Ovary (tissue), 9 donors: Measurements from ENCODE around the gene SIX5. TPM values are rescaled to one million over a fixed set of nuclear protein-coding genes. Genes with fewer than 3 reads are reported as not detected.
A peak's percentile ranks its signal among the peaks of the same experiment; 100 is the strongest.

Source experiments
- DNase-seq, 5 donors: peaks; one replicate each; pipeline ENCODE4 v3.0.0-alpha.2; 2019 to 2020
- H3K27ac ChIP-seq, 2 donors: fragments of 200-600 bp; one replicate each; pipeline versions ENCODE4 v1.5.1 to v1.8.0; 2019 to 2022
- H3K27me3 ChIP-seq: fragments of 200-600 bp; one replicate; pipeline ENCODE4 v1.8.0; 2022
- H3K36me3 ChIP-seq: fragments of 200-600 bp; sonication (generic); one replicate; pipeline ENCODE4 v1.5.1; 2019
- H3K4me1 ChIP-seq: one replicate; pipeline ENCODE4 v1.8.1; 2013; ENCODE audit warnings: mild to moderate bottlenecking, moderate library complexity; ENCODE audit not compliant: insufficient read depth
- H3K4me3 ChIP-seq: fragments of 200-600 bp; sonication (generic); one replicate; pipeline ENCODE4 v1.5.1; 2017
- H3K9me3 ChIP-seq, 2 donors: fragments of 200-600 bp in 1 of 2; sonication (generic) in 1 of 2; one replicate each; pipeline versions ENCODE4 v1.5.1 to v1.8.1; 2013 to 2019; ENCODE audit warnings: mild to moderate bottlenecking in 1 of 2, moderate library complexity in 1 of 2
- CTCF ChIP-seq, 3 donors: fragments of 450-650 bp in 2 of 3; fragments of 200-600 bp in 1 of 3; IDR thresholded peaks; one replicate each; pipeline versions ENCODE4 v1.5.1 to v1.8.0; 2016 to 2022; ENCODE audit warnings: antibody characterized with exemption in 3 of 3, mild to moderate bottlenecking in 1 of 3
- EP300 ChIP-seq: sonication (generic); formaldehyde crosslinking; IDR thresholded peaks from one replicate; pipeline ENCODE4 v1.6.1; 2017; ENCODE audit warnings: antibody characterized with exemption
- POLR2A ChIP-seq: fragments of 450-650 bp; IDR thresholded peaks from one replicate; pipeline ENCODE4 v1.6.1; 2017; ENCODE audit warnings: antibody characterized with exemption, mild to moderate bottlenecking, moderate library complexity
- WGBS, 3 donors: extraction: QIAGEN DNeasy Blood & Tissue Kit in 1 of 3; methylation state at CpG; one replicate each; pipeline versions ENCODE4 v1.1.5 to v1.1.7; 2013 to 2017; 5-methylcytosine and 5-hydroxymethylcytosine counted together
- intact Hi-C, 4 donors: fragments of 100-400 bp; cut with DNase I; formaldehyde crosslinking; loops; one replicate each; pipeline versions ENCODE4 v1.11.0 to v1.15.1; 2022 to 2023
- polyA plus RNA-seq, 2 donors: library from polyadenylated mRNA; stranded (reverse); fragments of 200-250 nt in 1 of 2; fragments of 350-450 nt in 1 of 2; fragmentation: Illumina TruSeq in 1 of 2; extraction: RNeasy Lipid Tissue Mini Kit (QIAGEN cat#74804) in 1 of 2; gene quantifications; one replicate each; pipeline ENCODE4 v1.2.3, GENCODE V29; 2013 to 2014
- total RNA-seq, 7 donors: library from RNA; depleted of rRNA in 2 of 7; stranded (reverse); fragments of >200 nt in 2 of 7; fragmentation: NEBNext Ultra II Directional in 3 of 7; extraction: Animal tissue kit (Norgen Biotek cat#: 25700) in 3 of 7; gene quantifications; one replicate each; pipeline versions ENCODE4 v1.1.0 to v1.2.4, GENCODE V29; 2016 to 2023
- donor health status: DM: no; HTN: no; CAD: no; lungs with moderate emphysema.
- donor health status: DM: no; HTN: no; CAD: no.
- donor health status: Bipolar disorder and iron deficiency.
- donor health status: DM: yes; HTN: yes; CAD: no.
- donor health status: DM: no; HTN: no; CAD: no.
- donor health status: DM: yes; HTN: yes; CAD: no.

Gene SIX5
- total and polyA plus RNA-seq, 9 donors, result 5.4 to 64.4 (median 43.5) TPM

GRCh38 chr19:45782162-45782691, 13.2 kb upstream of the SIX5 start, which contains the start of gene DMPK:
Gene DMPK (minus strand): TSS chr19:45782490. CDS start chr19:45782352, 138 bp downstream.
- Histone ChIP-seq H3K4me3 (peak within 1 kb of the TSS; percentile 50), H3K27me3 (no peaks in the 10 kb centered on the region), H3K4me1 (peaks cover 17% of the 10 kb centered on the region), H3K27ac (peak within 1 kb of the TSS; percentile 71 to 78), H3K9me3 (no peaks in the 10 kb centered on the region), H3K36me3 (no peaks in the 10 kb centered on the region)
- intact Hi-C loops, result loop anchor here in 1 of 4 donors (5.0 kb wide), 1 partner anchor 275 kb away; the partner anchor contains the start of gene VASP
- no peak for TF ChIP-seq CTCF (IDR thresholded peaks at IDR 0.05)
- no peak for TF ChIP-seq POLR2A
- TF ChIP-seq EP300, result no peak
- 4 to 14% (median 4%) methylated on average over 16 to 18 of the region's 18 CpGs for WGBS, 3 donors
- DNase-seq, result peak; percentile 48 to 64 (median 59)

DNA sequence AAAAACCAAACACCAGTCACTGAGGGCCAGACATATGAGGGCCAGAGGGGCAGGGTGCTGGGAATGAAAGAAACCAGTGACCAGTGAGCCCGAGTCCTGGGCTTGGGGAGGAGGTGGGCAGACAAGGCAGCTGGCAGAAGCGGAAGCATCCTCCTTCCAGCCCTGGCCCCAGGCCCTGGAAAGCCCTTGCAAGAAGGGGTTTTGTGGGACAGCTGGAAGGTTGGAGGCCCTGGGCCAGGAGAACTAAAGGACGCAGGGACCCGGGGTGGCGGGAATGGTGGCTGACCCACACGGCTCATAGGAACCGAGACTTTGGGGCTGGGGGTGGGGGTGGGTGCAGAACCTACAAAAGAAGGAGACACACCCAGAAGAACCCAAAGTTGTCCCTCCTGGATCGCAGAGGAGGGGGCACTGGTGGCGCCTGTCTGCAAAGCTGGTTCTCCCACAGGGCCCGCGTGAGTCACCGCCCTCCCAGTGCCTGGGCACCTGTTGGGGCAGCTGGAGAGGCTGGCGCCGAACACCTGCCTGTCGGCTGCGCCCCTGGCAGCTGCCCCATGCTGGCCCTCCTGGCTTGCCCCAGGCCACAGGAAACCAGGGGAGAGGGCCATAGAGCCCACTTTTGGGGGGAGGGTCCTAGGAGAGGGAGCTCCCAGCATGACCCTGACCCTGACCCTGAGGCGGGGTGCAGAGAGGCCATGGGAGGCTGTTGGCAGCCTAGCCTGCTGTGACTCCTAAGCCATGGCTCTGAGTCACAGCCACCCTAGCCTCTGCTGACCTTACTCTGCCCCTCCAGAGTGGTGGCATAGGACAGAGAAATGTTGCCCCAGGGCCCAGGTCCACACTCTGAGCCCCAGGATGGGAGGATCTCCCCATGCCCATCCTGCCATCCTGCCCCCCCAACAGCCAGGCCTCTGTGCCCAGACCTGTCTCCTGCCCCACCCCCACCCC, 12.4 kb upstream of the SIX5 start:
- Histone ChIP-seq H3K27me3 (no peaks in the 10 kb centered on the region), H3K27ac (peak overlapping the region; percentile 35 to 78), H3K4me1 (peaks cover 17% of the 10 kb centered on the region), H3K4me3 (peak overlapping the region; percentile 50), H3K9me3 (no peaks in the 10 kb centered on the region), H3K36me3 (no peaks in the 10 kb centered on the region)
- DNase-seq, result peak in 4 of 5 donors; percentile 41 to 57 (median 52)
- TF ChIP-seq POLR2A, result no peak
- intact Hi-C loops, result loop anchor here in 1 of 4 donors (5.0 kb wide), 1 partner anchor 274 kb away; the partner anchor contains the start of gene VASP
- 31 to 47% (median 35%) methylated on average over 17 of the region's 17 CpGs for WGBS, 3 donors

- Histone ChIP-seq H3K4me3 (peak overlapping the region; percentile 50), H3K27me3 (no peaks in the 10 kb centered on the region), H3K27ac (peak overlapping the region; percentile 35 to 78), H3K36me3 (no peaks in the 10 kb centered on the region), H3K4me1 (peaks cover 17% of the 10 kb centered on the region), H3K9me3 (no peaks in the 10 kb centered on the region)
- TF ChIP-seq POLR2A (no peak), CTCF (IDR thresholded peaks at IDR 0.05) (no peak), EP300 (no peak)
- intact Hi-C loops, result loop anchor here in 1 of 4 donors (5.0 kb wide), 1 partner anchor 273 kb away; the partner anchor contains the start of gene VASP
- DNase-seq, result peak in 3 of 5 donors; percentile 33 to 43 (median 40)
- WGBS, 3 donors, result 16 to 17% (median 16%) methylated on average over 13 of the region's 13 CpGs
Observed at GRCh38 chr19:45780448-45781213, 11.6 kb upstream of the SIX5 start.

DNA sequence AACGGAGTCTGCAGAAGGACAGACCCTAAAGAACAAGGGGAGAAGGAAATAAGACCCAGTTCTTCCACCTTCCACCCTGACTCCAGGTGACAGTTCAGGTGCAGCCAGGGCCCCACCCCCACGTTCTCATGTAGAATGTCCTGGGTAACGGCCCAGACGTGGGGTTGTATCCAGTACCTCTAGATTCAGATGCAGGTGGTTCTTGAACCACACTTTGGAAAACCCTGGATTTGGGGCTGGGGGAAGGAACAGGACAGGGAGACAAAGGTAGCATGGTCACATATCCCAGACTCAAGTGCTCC, 11.0 kb upstream of the SIX5 start:
- Histone ChIP-seq H3K36me3 (no peaks in the 10 kb centered on the region), H3K4me1 (peaks cover 17% of the 10 kb centered on the region), H3K4me3 (peak overlapping the region; percentile 50), H3K27me3 (no peaks in the 10 kb centered on the region), H3K9me3 (no peaks in the 10 kb centered on the region), H3K27ac (peak overlapping the region in 1 of 2 donors; percentile 12)
- TF ChIP-seq EP300, result no peak
- TF ChIP-seq CTCF (IDR thresholded peaks at IDR 0.05), result no peak
- no peak for TF ChIP-seq POLR2A
- intact Hi-C loops, result loop anchor here in 1 of 4 donors (5.0 kb wide), 1 partner anchor 273 kb away; the partner anchor contains the start of gene VASP
- no peak for DNase-seq
- WGBS, 3 donors, result 34 to 47% (median 44%) methylated on average over 4 of the region's 4 CpGs
